Bone marrow (tissue), 2 donors: ENCODE measurements around the gene PRKCA.
A peak's percentile ranks its signal among the peaks of the same experiment; 100 is the strongest.
"Not testable (repeated sequence)": the region's sequence is repeated elsewhere in the genome, so short reads cannot be mapped to it uniquely, and the experiment has no call there.

Source experiments
- DNase-seq, 2 donors: peaks; one replicate each; lab custom pipeline; 2025; lab: John Stamatoyannopoulos, UW

Gene PRKCA

DNA sequence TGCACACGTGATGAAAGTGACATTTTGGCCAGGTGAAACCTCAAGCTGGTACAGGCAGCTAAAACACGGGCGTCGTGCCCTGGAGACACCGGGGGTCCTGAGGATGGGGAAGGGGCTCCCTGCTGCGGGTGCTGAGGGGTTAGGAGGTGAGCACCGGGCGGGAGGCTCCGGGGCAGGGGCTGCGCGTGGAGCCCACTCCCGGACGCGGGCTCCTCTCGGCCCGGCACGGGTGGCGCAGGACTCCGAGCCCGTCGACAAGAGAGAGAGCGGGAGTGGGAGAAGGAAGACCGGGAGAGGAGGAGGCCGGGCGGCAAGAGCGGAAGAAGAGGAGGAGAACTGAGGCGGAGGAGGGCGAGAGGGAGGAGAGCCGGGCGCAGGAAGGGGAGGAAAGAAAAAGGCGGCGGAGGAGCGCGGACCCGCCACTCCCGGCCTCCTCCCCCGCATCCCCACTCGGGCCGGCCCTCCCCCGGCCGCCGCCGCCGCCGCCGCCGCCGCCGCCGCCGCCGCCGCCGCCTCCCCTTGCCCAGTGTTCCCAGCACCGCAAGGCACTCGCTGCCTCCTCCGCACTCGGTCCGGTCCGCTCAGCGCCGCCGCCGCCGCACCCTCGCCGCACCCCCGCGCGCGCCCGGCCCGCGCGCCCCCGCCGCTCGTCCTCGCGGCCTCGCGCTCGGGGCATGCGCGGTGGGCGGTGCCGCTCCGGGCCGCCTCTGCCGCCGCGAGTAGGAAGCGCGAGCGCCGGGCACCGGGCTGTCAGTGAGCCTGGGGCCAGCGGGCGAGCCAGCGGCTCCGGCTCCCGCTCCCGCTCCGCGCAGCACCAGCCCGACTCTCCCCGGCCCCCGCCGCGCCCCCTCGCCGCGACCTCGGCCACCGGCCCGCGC is at the start of gene PRKCA:
Gene PRKCA (plus strand): TSS at position 750 of the 878 bp plus-strand sequence.
- DNase-seq: peak in 1 of 2 donors; percentile 55

DNA sequence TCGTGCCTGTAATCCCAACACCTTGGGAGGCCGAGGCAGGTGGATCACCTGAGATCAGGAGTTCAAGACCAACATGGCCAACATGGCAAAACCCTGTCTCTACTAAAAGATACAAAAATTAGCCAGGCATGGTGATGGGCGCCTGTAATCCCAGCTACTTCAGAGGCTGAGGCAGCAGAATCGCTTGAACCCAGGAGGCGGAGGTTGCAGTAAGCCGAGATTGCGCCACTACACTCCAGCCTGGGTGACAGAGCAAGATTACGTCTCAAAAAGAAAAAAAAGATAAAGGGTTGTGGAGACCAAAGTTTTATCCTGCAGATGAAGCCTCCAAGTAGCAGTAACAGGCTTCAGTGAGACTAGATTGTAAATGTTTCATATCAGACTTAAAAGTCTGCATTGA is 49.0 kb upstream of the PRKCA start:
- DNase-seq: not testable (repeated sequence)

DNA sequence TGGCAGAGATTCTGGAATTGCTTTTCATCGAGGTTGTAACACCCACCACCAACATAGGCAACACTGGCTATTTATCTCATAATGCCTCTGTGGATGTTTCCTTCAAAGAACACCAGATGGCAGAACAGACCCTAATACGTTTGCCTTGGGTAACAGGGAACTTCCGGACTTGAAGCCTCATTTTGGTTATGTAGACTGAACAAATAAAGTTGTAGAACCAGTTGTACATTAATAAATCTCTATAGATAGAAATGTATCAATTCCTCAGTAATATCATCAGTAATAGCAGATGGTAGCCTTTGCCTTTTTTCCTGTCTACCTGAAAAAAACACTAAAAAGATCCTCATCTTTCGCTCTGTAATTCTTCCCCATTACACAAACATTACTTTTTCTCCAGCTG is 47.3 kb upstream of the PRKCA start:
- peak in 1 of 2 donors; percentile 40 for DNase-seq

GRCh38 chr17:66255527-66255971 is 46.9 kb upstream of the PRKCA start:
- no peak for DNase-seq

- no peak for DNase-seq
These were observed 42.1 kb upstream of the PRKCA start for GRCh38 chr17:66260275-66260674.

- DNase-seq: no peak
These were observed 41.7 kb upstream of the PRKCA start for GRCh38 chr17:66260688-66261087.

DNA sequence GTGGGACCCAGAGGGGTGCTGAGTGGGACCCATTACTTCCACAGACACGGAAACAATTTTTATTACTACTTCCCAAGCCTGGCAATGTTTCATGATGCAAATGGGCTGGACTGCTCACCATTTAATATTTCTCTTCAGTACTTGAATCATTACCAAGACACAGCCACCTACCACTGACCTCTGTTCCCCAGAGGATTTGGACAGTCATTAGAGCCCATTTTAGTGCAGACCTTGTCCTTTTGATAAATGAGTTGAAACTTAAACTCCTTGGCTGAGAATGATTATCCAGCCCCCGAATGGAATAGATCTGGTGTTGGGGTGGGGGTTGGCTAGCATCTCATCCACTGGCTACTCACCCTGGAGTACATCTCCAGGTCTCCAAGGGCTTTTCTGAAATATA is 39.6 kb upstream of the PRKCA start:
- no peak for DNase-seq

DNA sequence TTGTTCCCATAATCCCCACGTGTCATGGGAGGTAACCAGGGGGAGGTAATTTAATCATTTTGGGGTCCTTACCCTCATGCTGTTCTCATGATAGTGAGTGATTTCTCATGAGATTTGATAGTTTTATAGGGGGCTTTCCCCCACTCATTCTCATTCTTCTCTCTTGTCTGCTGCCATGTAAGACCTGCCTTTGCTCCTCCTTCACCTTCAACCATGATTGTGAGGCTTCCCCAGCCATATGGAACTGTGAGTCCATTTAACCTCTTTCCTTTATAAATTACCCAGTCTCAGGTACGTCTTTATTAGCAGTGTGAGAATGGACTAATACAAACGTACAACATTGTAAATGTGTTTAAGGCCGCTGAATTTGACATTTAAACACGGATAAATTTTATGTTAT is 37.7 kb upstream of the PRKCA start:
- no peak for DNase-seq

GRCh38 chr17:66268247-66268927 is 34.0 kb upstream of the PRKCA start:
- DNase-seq: no peak

DNA sequence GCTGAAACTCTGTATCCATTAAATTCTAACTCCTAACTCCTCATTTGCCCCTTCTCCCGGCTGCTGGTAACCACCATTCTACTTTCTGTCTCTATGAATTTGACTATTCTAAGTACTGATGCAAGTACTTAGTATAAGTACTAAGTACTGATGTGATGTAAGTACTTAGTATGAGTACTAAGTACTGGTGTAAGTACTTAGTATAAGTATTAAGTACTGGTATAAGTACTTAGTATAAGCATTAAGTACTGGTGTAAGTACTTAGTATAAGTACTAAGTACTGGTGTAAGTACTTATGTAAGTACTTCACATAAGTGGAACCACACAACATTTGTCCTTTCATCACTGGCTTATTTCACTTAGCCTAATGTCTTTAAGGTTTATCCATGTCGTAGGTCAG is 32.3 kb upstream of the PRKCA start:
- no peak for DNase-seq

GRCh38 chr17:66271512-66271911 is 30.9 kb upstream of the PRKCA start:
- DNase-seq: no peak

GRCh38 chr17:66272811-66273585 is 29.4 kb upstream of the PRKCA start:
- no peak for DNase-seq

GRCh38 chr17:66273586-66273848 is 28.9 kb upstream of the PRKCA start:
- DNase-seq: no peak

DNA sequence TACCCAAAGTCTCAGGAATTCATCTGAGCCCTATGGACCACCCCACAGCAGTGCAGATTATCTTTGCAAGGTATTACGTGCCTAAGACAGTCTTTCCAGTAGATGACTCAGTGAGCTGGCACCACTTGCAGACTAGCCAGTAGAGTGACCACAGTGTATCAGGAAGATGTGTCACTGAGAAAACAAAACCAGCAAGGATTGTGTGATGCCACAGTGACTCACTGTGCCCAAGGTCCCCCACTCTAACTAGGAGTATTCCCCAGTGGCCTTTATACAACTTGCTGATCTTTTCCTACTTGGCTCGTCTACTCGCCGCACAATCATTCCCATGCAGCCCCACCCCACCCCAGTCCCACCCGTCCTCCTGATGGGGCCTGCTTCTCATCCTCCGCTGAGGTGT is 26.8 kb upstream of the PRKCA start:
- DNase-seq: no peak

DNA sequence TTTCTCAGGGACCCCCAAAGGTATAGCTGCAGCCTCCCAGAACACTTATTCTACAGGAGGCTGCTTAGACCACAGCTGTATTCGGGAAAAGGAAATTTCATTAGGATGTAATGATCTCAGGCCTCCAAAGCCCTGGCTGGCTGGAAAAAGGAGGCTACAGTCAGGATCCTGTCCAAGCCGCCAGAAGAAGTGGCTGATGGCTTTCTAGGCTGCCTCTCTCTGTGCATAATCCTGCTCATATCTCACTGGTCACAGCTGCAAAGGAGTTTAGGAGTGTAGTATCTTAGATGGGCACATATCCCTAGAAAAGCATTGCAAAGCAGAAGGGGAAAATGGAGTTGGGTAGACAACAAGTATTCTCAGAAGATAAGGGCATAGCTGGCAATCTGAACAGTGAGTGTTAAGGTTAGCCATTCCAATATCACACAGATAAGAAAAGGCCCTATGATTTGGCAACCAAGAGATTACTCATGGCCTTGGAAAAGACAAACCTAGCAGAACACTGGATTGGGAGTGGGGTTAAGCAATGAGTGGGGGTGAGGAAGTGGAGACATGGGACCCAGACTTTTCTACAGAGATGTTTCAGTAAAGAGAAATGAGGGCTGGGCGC is 26.0 kb upstream of the PRKCA start:
- DNase-seq: no peak

GRCh38 chr17:66277191-66277590 is 25.2 kb upstream of the PRKCA start:
- no peak for DNase-seq

DNA sequence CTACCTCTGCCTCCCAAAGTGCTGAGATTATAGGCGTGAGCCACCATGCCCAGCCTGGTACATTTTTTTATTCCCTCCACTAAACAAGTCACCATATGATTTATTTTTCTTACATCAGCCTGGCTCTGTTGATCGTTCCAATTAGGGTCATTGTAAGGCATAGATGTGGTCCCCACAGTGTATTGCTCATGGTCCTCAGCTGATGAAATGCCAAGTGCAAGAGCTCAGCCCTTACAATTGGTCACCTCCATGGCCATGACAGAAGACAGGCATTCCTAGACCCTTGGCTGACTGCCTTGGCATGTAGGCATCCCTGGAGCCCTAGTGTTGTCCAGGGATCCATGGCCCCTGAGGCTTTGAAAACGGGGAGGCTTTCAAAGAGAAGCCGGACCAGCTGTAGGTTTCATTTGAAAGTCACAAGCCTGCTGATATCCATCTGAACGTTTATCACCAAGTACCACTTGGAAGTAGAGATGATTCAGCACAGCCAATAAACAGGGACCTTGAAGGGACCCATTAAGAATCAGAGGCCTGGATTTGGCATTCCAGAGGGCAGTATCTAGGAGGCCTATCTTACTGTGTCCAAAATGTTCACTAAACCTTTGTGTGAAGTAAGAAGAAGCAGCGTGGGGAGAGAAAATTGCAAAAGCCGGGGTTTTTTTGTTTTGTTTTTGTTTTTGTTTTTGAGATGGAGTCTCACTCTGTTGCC is 20.6 kb upstream of the PRKCA start:
- DNase-seq: no peak

DNA sequence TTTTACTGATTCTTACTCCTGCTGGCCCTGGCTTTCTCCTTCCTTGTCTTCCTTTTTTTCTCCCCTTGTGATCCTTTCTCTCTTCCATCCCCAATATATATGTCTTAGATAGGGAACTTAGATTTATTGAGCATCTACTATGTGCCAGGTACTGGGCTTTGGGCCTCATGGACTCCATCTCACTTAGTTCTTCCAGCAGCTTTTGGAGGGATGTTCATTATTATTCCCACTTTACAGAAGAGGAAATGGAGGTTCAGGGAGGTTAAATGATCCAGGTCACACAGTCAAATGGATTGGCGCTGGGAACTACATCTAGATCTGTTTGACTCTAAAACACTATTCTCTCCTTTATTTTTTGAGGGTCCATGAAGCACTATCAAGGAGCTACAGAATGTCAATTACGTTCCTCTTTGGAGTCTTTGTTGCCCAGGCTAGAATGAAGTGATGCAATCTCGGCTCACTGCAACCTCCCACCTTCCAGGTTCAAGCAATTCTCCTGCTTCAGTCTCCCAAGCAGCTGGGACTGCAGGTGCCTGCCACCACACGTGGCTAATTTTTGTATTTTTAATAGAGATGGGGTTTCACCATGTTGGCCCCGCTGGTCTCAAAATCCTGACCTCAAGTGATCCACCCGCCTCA is 19.0 kb upstream of the PRKCA start:
- DNase-seq: no peak

GRCh38 chr17:66283971-66284370 is 18.4 kb upstream of the PRKCA start:
- no peak for DNase-seq

GRCh38 chr17:66285149-66285548 is 17.3 kb upstream of the PRKCA start:
- DNase-seq: no peak

- DNase-seq: no peak
These were observed 14.5 kb upstream of the PRKCA start for GRCh38 chr17:66287911-66288310.
